Ammon's horn (tissue), 1 donor: ENCODE data around the gene AIG1.
"Not testable (repeated sequence)": the region's sequence is repeated elsewhere in the genome, so short reads cannot be mapped to it uniquely, and the experiment has no call there.

Source experiments
- DNase-seq: peaks from one replicate; pipeline ENCODE4 v3.0.0-alpha.2; 2016; ENCODE audit warnings: low spot score

AIG1 gene

GRCh38 chr6:143128681-143129015, 68.0 kb downstream of the AIG1 start:
- no peak for DNase-seq

GRCh38 chr6:143130928-143131327, 70.2 kb downstream of the AIG1 start:
- no peak for DNase-seq

GRCh38 chr6:143135325-143135724, 74.6 kb downstream of the AIG1 start:
- DNase-seq = no peak

- DNase-seq = no peak
Measured at GRCh38 chr6:143135797-143136561, 75.3 kb downstream of the AIG1 start.

- DNase-seq = no peak
Measured at GRCh38 chr6:143136647-143137046, 76.0 kb downstream of the AIG1 start.

- DNase-seq = no peak
Measured at GRCh38 chr6:143139239-143139784, 78.6 kb downstream of the AIG1 start.

GRCh38 chr6:143139884-143140283, 79.2 kb downstream of the AIG1 start:
- DNase-seq = not testable (repeated sequence)

- DNase-seq = no peak
Measured at GRCh38 chr6:143140767-143141166, 80.1 kb downstream of the AIG1 start.

- DNase-seq = no peak
Measured at GRCh38 chr6:143141442-143141841, 80.8 kb downstream of the AIG1 start.

- DNase-seq = no peak
Measured at GRCh38 chr6:143146186-143146851, 85.6 kb downstream of the AIG1 start.

- no peak for DNase-seq
Measured at GRCh38 chr6:143149771-143150170, 89.1 kb downstream of the AIG1 start.

GRCh38 chr6:143150281-143150680, 89.6 kb downstream of the AIG1 start:
- no peak for DNase-seq

GRCh38 chr6:143151381-143151780, 90.7 kb downstream of the AIG1 start:
- DNase-seq = no peak

GRCh38 chr6:143155681-143156080, 95.0 kb downstream of the AIG1 start:
- DNase-seq = peak; percentile 22

- DNase-seq = no peak
Measured at GRCh38 chr6:143157131-143157530, 96.4 kb downstream of the AIG1 start.

GRCh38 chr6:143158113-143158581, 97.5 kb downstream of the AIG1 start:
- DNase-seq = no peak

GRCh38 chr6:143159001-143159400, 98.3 kb downstream of the AIG1 start:
- no peak for DNase-seq

- no peak for DNase-seq
Measured at GRCh38 chr6:143160015-143160414, 99.3 kb downstream of the AIG1 start.

- no peak for DNase-seq
Measured at GRCh38 chr6:143160439-143161220, 99.9 kb downstream of the AIG1 start.

- DNase-seq = no peak
Measured at GRCh38 chr6:143163621-143164020, 102.9 kb downstream of the AIG1 start.

- no peak for DNase-seq
Measured at GRCh38 chr6:143164565-143165105, 103.9 kb downstream of the AIG1 start.

GRCh38 chr6:143165315-143165855, 104.7 kb downstream of the AIG1 start:
- no peak for DNase-seq
